WTC11 (cell line): Measurements from ENCODE around the gene PCDHB9.
"Not testable (repeated sequence)": the region's sequence is repeated elsewhere in the genome, so short reads cannot be mapped to it uniquely, and the experiment has no call there.

Source experiments
- ATF2 ChIP-seq: sonication (generic); formaldehyde crosslinking; IDR thresholded peaks from 2 replicates; pipeline ENCODE4 v1.8.1; 2022; ENCODE audit warnings: low read depth, missing genetic modification reagents, borderline replicate concordance
- ATF3 ChIP-seq: sonication (generic); formaldehyde crosslinking; conservative IDR thresholded peaks from 2 replicates; pipeline ENCODE4 v1.8.1; 2022; ENCODE audit warnings: mild to moderate bottlenecking, missing genetic modification reagents
- CTCF ChIP-seq: fragments of 200-600 bp; IDR thresholded peaks from 2 replicates; pipeline ENCODE4 v1.8.0; 2022; ENCODE audit warnings: antibody characterized with exemption
- ETV6 ChIP-seq: sonication (generic); formaldehyde crosslinking; IDR thresholded peaks from 2 replicates; pipeline ENCODE4 v1.8.1; 2022; ENCODE audit warnings: mild to moderate bottlenecking, missing genetic modification reagents
- FOXK1 ChIP-seq: sonication (generic); formaldehyde crosslinking; IDR thresholded peaks from 2 replicates; pipeline ENCODE4 v1.8.0; 2022; ENCODE audit warnings: mild to moderate bottlenecking, moderate library complexity, missing genetic modification reagents
- MAX ChIP-seq: sonication (generic); formaldehyde crosslinking; IDR thresholded peaks from 2 replicates; pipeline ENCODE4 v1.8.0; 2022; ENCODE audit warnings: mild to moderate bottlenecking, missing genetic modification reagents
- MLX ChIP-seq: sonication (generic); formaldehyde crosslinking; IDR thresholded peaks from 2 replicates; pipeline ENCODE4 v1.8.1; 2023; ENCODE audit warnings: mild to moderate bottlenecking, missing genetic modification reagents, moderate library complexity
- NFATC4 ChIP-seq: fragments of 250-450 bp; sonication (Bioruptor Pico); IDR thresholded peaks from 2 replicates; pipeline ENCODE4 v1.9.0; 2021; ENCODE audit warnings: mild to moderate bottlenecking
- NFYB ChIP-seq: sonication (generic); formaldehyde crosslinking; conservative IDR thresholded peaks from 2 replicates; pipeline ENCODE4 v1.8.0; 2022; ENCODE audit warnings: low read depth, missing genetic modification reagents
- STAT6 ChIP-seq: sonication (generic); formaldehyde crosslinking; conservative IDR thresholded peaks from 2 replicates; pipeline ENCODE4 v1.8.1; 2023; ENCODE audit warnings: mild to moderate bottlenecking, low read depth, missing genetic modification reagents, moderate library complexity
- ZNF232 ChIP-seq: sonication (generic); formaldehyde crosslinking; IDR thresholded peaks from 2 replicates; pipeline ENCODE4 v1.8.0; 2022; ENCODE audit warnings: mild to moderate bottlenecking, missing genetic modification reagents
- ZNF423 ChIP-seq: fragments of 250-450 bp; sonication (Bioruptor Pico); IDR thresholded peaks from 2 replicates; pipeline ENCODE4 v2.1.2; 2022; ENCODE audit warnings: mild to moderate bottlenecking, moderate library complexity
- ZNF512 ChIP-seq: sonication (generic); formaldehyde crosslinking; IDR thresholded peaks from 2 replicates; pipeline ENCODE4 v1.8.1; 2022; ENCODE audit warnings: missing genetic modification reagents, borderline replicate concordance

- not testable (repeated sequence) for TF ChIP-seq CTCF; FOXK1 (CRISPR knock-in tag); ETV6 (CRISPR knock-in tag); ZNF232 (CRISPR knock-in tag); MAX; NFYB (CRISPR knock-in tag); STAT6 (CRISPR knock-in tag); ZNF423; NFATC4 (CRISPR knock-in tag); MLX (CRISPR knock-in tag); ATF2; ATF3 (CRISPR knock-in tag); ZNF512 (CRISPR knock-in tag)
Measured at GRCh38 chr5:141157356-141157755, 29.6 kb upstream of the PCDHB9 start.
